B cell (primary cell): ENCODE measurements around the gene SFXN5. TPM values are rescaled to one million over a fixed set of nuclear protein-coding genes. Genes with fewer than 3 reads are reported as not detected.

ENCODE experiments used
- ATAC-seq: fragments of 200-7000 bp; cut with Tn5 transposase; one replicate; pipeline ENCODE4 v1.10.0; 2021; ENCODE audit warnings: low read depth, mild to moderate bottlenecking, moderate number of reproducible peaks, moderate library complexity
- CTCF ChIA-PET: fragments of 350-600 bp; sonication (Branson Sonifier 250); formaldehyde crosslinking; loops from one replicate; lab custom pipeline; 2021; ENCODE audit warnings: antibody characterized with exemption, inconsistent platforms; lab: Charles Lee
- POLR2A ChIA-PET: fragments of 350-600 bp; sonication (Branson Sonifier 250); formaldehyde crosslinking; loops from one replicate; lab custom pipeline; 2021; ENCODE audit warnings: antibody characterized with exemption; lab: Charles Lee
- DNase-seq: peaks from one replicate; pipeline ENCODE4 v3.0.0; 2013
- H2AFZ ChIP-seq: 2 replicates; pipeline ENCODE4 v1.6.1; 2012; ENCODE audit warnings: mild to moderate bottlenecking, low read depth, low read length; ENCODE audit not compliant: insufficient read depth, poor library complexity, severe bottlenecking
- H3K27ac ChIP-seq, 2 donors: 1 replicate in 1 of 2; 2 replicates in 1 of 2; pipeline ENCODE4 v1.5.1; 2012 to 2013; ENCODE audit warnings: low read length in 2 of 2, mild to moderate bottlenecking in 2 of 2, moderate library complexity in 1 of 2
- H3K27me3 ChIP-seq, 4 experiments: fragments of 200-600 bp in 1 of 4; sonication (generic) in 1 of 4; replicated peaks in 1 of 4; 1 replicate in 2 of 4; 2 replicates in 2 of 4; pipeline versions ENCODE4 v1.6.1 to v1.7.0; 2013 to 2016; ENCODE audit warnings: low read length in 3 of 4, mild to moderate bottlenecking in 2 of 4, mixed read lengths in 1 of 4, moderate library complexity in 1 of 4; ENCODE audit not compliant: insufficient read depth in 4 of 4, control insufficient read depth in 3 of 4; ENCODE audit errors: control extremely low read depth in 1 of 4
- H3K36me3 ChIP-seq, 2 experiments: replicated peaks in 1 of 2; 1 replicate in 1 of 2; 2 replicates in 1 of 2; pipeline versions ENCODE4 v1.6.1 to v1.7.1; 2013; ENCODE audit warnings: low read length in 1 of 2; ENCODE audit not compliant: insufficient read depth in 2 of 2, control insufficient read depth in 1 of 2; ENCODE audit errors: control extremely low read depth in 1 of 2, extremely low read depth in 1 of 2
- H3K4me1 ChIP-seq, 2 donors: fragments of 200-600 bp in 1 of 2; sonication (generic) in 1 of 2; 1 replicate in 1 of 2; 2 replicates in 1 of 2; pipeline versions ENCODE4 v1.5.1 to v1.6.1; 2013 to 2017; ENCODE audit warnings: low read length in 2 of 2; ENCODE audit not compliant: control insufficient read depth in 2 of 2, insufficient read depth in 2 of 2
- H3K4me2 ChIP-seq: replicated peaks from 2 replicates; pipeline ENCODE3; 2012; ENCODE audit warnings: mild to moderate bottlenecking, low read depth, low read length; ENCODE audit not compliant: poor library complexity, severe bottlenecking
- H3K4me3 ChIP-seq, 5 experiments: fragments of 200-600 bp in 1 of 5; sonication (generic) in 1 of 5; 1 replicate in 3 of 5; 2 replicates in 2 of 5; pipeline versions ENCODE4 v1.5.1 to v1.7.0; 2011 to 2016; ENCODE audit warnings: low read length in 4 of 5, mild to moderate bottlenecking in 4 of 5, low read depth in 2 of 5, control low read depth in 1 of 5, moderate library complexity in 1 of 5; ENCODE audit not compliant: insufficient read depth in 1 of 5; ENCODE audit errors: control extremely low read depth in 1 of 5, extremely low read depth in 1 of 5
- H3K79me2 ChIP-seq: fragments of 200-600 bp; sonication (generic); one replicate; pipeline ENCODE4 v1.6.0; 2016; ENCODE audit warnings: low read length; ENCODE audit not compliant: control insufficient read depth, insufficient read depth
- H3K9ac ChIP-seq: fragments of 200-600 bp; sonication (generic); 2 replicates; pipeline ENCODE4 v1.6.1; 2017; ENCODE audit warnings: mild to moderate bottlenecking, low read length, moderate library complexity
- H3K9me3 ChIP-seq, 3 donors: one replicate each; pipeline versions ENCODE4 v1.6.1 to v1.7.1; 2013; ENCODE audit warnings: low read length in 2 of 3; ENCODE audit not compliant: control insufficient read depth in 2 of 3, insufficient read depth in 1 of 3; ENCODE audit errors: control extremely low read depth in 1 of 3
- H4K20me1 ChIP-seq: 2 replicates; pipeline ENCODE4 v1.6.0; 2012; ENCODE audit warnings: mild to moderate bottlenecking, low read length; ENCODE audit not compliant: insufficient read depth, control insufficient read depth, poor library complexity, severe bottlenecking
- H3K27ac Mint-ChIP-seq: one replicate; pipeline ENCODE4 v1.8.0; 2021; ENCODE audit warnings: mixed read lengths
- H3K27me3 Mint-ChIP-seq: one replicate; pipeline ENCODE4 v1.8.0; 2021; ENCODE audit warnings: mixed read lengths
- H3K4me1 Mint-ChIP-seq: one replicate; pipeline ENCODE4 v1.8.0; 2021; ENCODE audit warnings: mixed read lengths
- H3K4me3 Mint-ChIP-seq: one replicate; pipeline ENCODE4 v1.8.0; 2021; ENCODE audit warnings: mixed read lengths
- H3K9me3 Mint-ChIP-seq: one replicate; pipeline ENCODE4 v1.8.0; 2022; ENCODE audit warnings: mixed read lengths; ENCODE audit not compliant: insufficient read depth
- EZH2 ChIP-seq: IDR thresholded peaks from 2 replicates; pipeline ENCODE4 v1.6.1; 2012; ENCODE audit warnings: borderline replicate concordance, low read depth, mild to moderate bottlenecking, moderate library complexity, low read length; ENCODE audit not compliant: insufficient read depth, poor library complexity, severe bottlenecking
- WGBS: methylation state at CpG from one replicate; pipeline ENCODE4 v1.1.5; 2013; ENCODE audit warnings: missing lambda C conversion rate; ENCODE audit not compliant: insufficient coverage; 5-methylcytosine and 5-hydroxymethylcytosine counted together
- intact Hi-C: fragments of 100-400 bp; cut with micrococcal nuclease; formaldehyde crosslinking; loops from one replicate; pipeline ENCODE4 v1.10.0; 2022
- polyA plus RNA-seq: library from polyadenylated mRNA; depleted of rRNA; stranded (reverse); fragments of >200 nt; gene quantifications from 2 replicates; pipeline ENCODE4 v1.2.3, GENCODE V29; 2012
- total RNA-seq, 2 donors: library from RNA; stranded (reverse); fragments of 120-200 nt in 1 of 2; gene quantifications; 1 replicate in 1 of 2; 2 replicates in 1 of 2; pipeline versions ENCODE4 v1.2.3 to v1.2.4, GENCODE V29; 2013 to 2022
- TF ChIP-seq, protein P1 (sequence below): fragments of 200-600 bp; IDR thresholded peaks from one replicate; pipeline ENCODE4 v1.8.0; 2022; ENCODE audit warnings: antibody characterized with exemption, mild to moderate bottlenecking

Gene SFXN5
- total and polyA plus RNA-seq, 2 donors (not counting 1 experiment from before 2014, with no cell fraction given) = 8.0 to 16.9 TPM

DNA sequence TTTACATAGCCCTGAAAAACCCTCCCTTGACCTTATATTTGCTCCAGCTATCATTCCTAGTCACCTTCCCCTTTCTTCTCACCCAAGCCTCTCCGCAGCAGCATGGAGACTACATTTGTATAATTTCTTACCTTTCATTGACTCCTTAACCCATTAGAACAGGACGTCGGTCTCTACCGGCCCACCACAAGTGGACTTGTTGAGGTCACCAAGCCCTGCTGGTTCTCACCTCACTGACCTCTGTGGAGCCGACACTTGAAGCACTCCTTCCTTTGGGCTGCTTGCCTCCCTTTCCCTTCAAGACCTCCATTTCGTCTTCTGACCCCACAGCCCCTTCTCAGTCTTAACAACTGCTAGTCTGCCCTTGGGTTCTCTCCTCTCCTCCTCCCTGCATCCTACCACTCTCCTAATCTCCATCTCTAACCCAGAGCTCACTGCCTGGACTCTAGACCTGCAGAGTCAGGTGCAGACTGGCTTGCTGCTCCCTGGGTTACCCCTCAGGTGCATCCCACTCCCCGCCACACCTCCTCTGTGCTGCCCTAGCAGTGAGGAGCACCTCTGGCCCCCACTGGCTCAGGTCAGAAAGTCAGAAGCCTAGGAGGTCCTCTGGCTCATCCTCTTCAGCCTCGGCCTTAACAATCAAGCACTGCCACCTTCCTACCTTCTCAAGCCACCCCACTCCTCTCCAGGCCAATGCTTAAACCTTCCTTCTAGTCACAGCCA lies 5.3 kb upstream of the SFXN5 start:
- H3K9ac ChIP-seq = no peak overlapping the region
- no peaks in the 10 kb centered on the region for H3K79me2 ChIP-seq
- H3K9me3 ChIP-seq = no peaks in the 10 kb centered on the region
- 88% methylated on average over 8 of the region's 8 CpGs for WGBS
- ChIA-PET CTCF (interaction anchor here (0.8 to 0.9 kb wide), 2 partner anchors 9 to 100 kb away, joined by 3 to 4 read pairs; no protein-coding TSS in a partner anchor), POLR2A (no interaction called here)
- no peak overlapping the region for H2AFZ ChIP-seq
- peaks cover 0 to 6% of the 10 kb centered on the region in 2 donors for H3K4me1 ChIP-seq
- H3K4me1 Mint-ChIP-seq = peaks cover 5% of the 10 kb centered on the region
- H3K27ac Mint-ChIP-seq = no peak overlapping the region
- TF ChIP-seq, protein P1, sequence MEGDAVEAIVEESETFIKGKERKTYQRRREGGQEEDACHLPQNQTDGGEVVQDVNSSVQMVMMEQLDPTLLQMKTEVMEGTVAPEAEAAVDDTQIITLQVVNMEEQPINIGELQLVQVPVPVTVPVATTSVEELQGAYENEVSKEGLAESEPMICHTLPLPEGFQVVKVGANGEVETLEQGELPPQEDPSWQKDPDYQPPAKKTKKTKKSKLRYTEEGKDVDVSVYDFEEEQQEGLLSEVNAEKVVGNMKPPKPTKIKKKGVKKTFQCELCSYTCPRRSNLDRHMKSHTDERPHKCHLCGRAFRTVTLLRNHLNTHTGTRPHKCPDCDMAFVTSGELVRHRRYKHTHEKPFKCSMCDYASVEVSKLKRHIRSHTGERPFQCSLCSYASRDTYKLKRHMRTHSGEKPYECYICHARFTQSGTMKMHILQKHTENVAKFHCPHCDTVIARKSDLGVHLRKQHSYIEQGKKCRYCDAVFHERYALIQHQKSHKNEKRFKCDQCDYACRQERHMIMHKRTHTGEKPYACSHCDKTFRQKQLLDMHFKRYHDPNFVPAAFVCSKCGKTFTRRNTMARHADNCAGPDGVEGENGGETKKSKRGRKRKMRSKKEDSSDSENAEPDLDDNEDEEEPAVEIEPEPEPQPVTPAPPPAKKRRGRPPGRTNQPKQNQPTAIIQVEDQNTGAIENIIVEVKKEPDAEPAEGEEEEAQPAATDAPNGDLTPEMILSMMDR = no peak
- no peak for TF ChIP-seq EZH2
- no peak overlapping the region for H3K27ac ChIP-seq
- no peaks in the 10 kb centered on the region for H3K9me3 Mint-ChIP-seq
- no peak for DNase-seq
- intact Hi-C loops = no loop called here
- H3K4me2 ChIP-seq = no peak overlapping the region
- no peaks in the 10 kb centered on the region for H3K36me3 ChIP-seq
- peaks cover 0 to 7% (median 0%) of the 10 kb centered on the region in 4 experiments for H3K27me3 ChIP-seq
- H4K20me1 ChIP-seq = no peaks in the 10 kb centered on the region
- no peak overlapping the region for H3K4me3 ChIP-seq
- peaks cover 14% of the 10 kb centered on the region for H3K27me3 Mint-ChIP-seq
- no peak overlapping the region for H3K4me3 Mint-ChIP-seq
- no peak for ATAC-seq
